ENCODE results near the gene UNG.

UNG gene

GRCh38 chr12:109156586-109156985 lies 59.2 kb downstream of the UNG start:
- DNase-seq = no peak

- no peak for DNase-seq
Observed at GRCh38 chr12:109157986-109158385, 60.6 kb downstream of the UNG start.

- DNase-seq = no peak
Observed at GRCh38 chr12:109160433-109160832, 63.0 kb downstream of the UNG start.
